Measurements from ENCODE around the gene P3R3URF.

Gene P3R3URF

DNA sequence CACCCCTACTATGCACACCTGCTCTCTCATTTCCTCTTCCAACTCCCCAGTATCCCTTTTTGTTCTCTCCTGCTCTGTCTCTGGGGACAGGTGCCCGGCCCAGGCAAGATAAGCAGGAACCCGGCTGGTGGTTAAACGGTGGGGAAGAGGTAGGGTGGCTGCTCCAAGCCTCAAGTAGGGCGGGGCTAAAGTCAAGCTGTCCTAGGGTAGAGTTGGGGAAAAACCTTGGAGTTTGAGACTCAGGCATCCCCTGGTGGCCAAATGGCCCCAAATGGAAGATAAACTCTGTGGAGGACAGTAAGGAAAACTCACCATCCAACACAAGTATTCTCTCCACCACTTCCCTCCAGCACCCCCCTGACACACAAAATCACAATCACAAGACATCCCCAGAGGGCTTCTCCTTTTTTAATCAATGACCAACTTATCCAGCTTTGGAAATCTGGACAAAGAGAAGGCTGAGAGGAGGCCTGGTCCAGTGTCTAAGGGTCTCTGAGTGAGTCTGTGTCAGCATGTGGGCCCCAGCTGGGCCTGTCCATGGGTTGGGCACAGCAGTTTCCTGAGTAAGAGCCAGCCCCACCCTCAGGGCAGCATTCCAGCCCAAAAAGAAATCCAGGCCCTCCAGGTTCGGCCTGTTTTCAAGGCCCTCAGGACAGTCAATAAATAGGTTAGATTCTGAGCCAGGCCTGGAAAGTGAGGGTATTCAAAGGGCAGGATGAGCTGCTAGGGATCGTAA lies 12.2 kb upstream of the P3R3URF start:
- no peak; the same call in 1 of the 2 replicates for TF ChIP-seq CTCF (conservative IDR thresholded peaks at IDR 0.05; ENCODE audit: low read length)
- H3K4me3 ChIP-seq (ENCODE audit: low read length), result no peak overlapping the region
- DNase-seq (ENCODE audit: low read depth), result peak; percentile 51

DNA sequence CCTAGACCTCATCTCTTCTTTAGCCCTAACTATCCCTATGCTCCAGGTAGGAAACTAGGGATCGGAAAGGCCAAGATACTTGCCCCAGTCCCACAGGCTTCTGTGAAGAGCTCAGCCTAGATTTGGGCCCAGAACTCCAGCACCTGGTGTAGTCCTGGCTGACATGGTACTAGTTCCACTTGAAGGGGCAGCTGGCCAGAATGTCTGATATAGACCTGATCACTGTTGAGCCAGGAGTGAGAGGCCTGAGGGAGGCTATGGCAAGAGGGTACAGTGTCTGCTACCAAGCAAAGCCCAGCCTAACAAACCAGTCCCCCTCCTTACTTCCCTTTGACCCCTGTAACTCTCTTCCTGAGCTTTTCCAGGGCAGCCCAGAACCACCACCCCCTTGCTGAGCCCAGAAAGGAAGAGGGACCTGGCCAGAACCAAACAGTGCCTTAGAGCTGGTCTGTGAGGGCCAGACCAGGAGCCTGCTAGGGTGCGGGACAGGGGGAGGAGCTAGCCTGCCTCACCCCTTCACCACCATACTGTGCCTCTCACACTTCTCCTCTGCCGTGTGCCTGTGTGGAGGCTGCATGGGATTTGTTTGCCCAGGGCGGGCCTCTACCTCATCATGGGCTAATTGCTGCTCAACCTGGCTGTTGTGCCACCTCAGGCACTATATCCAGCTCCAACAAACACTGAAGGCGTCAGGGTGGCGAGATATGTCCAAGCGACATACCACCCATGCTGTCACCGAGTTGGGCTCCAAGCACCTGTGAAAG lies 11.0 kb upstream of the P3R3URF start:
- no peak for DNase-seq (ENCODE audit: low read depth)
- TF ChIP-seq CTCF (conservative IDR thresholded peaks at IDR 0.05; ENCODE audit: low read length), result no peak
- no peak overlapping the region for H3K4me3 ChIP-seq (ENCODE audit: low read length)

GRCh38 chr1:46186076-46186475 lies 9.8 kb upstream of the P3R3URF start:
- H3K4me3 ChIP-seq (ENCODE audit: low read length), result no peak overlapping the region
- no peak for TF ChIP-seq CTCF (conservative IDR thresholded peaks at IDR 0.05; ENCODE audit: low read length)
- DNase-seq (ENCODE audit: low read depth), result no peak

GRCh38 chr1:46184920-46185658 lies 8.8 kb upstream of the P3R3URF start:
- TF ChIP-seq CTCF (conservative IDR thresholded peaks at IDR 0.05; ENCODE audit: low read length), result no peak
- DNase-seq (ENCODE audit: low read depth), result no peak
- no peak overlapping the region for H3K4me3 ChIP-seq (ENCODE audit: low read length)

- peak; percentile 27 for DNase-seq (ENCODE audit: low read depth)
- TF ChIP-seq CTCF (conservative IDR thresholded peaks at IDR 0.05; ENCODE audit: low read length), result no peak
- H3K4me3 ChIP-seq (ENCODE audit: low read length), result no peak overlapping the region
Observed at GRCh38 chr1:46183926-46184557, 7.8 kb upstream of the P3R3URF start.

GRCh38 chr1:46183079-46183847 lies 7.0 kb upstream of the P3R3URF start:
- peak; percentile 92 for DNase-seq (ENCODE audit: low read depth)
- TF ChIP-seq CTCF (conservative IDR thresholded peaks at IDR 0.05; ENCODE audit: low read length), result no peak
- H3K4me3 ChIP-seq (ENCODE audit: low read length), result no peak overlapping the region
